Kidney epithelial cell (primary cell): ENCODE data around the gene DENND5B. TPM values are rescaled to one million over a fixed set of nuclear protein-coding genes. Genes with fewer than 3 reads are reported as not detected.
"Not testable (repeated sequence)": the region's sequence is repeated elsewhere in the genome, so short reads cannot be mapped to it uniquely, and the experiment has no call there.

Experiments used
- DNase-seq: peaks from one replicate; pipeline ENCODE4 v3.0.0-alpha.2; 2010; ENCODE audit warnings: low read depth
- H3K27me3 ChIP-seq: 2 replicates; pipeline ENCODE4 v1.6.0; 2011; ENCODE audit warnings: low read length; ENCODE audit not compliant: control insufficient read depth, insufficient read depth
- H3K36me3 ChIP-seq: 2 replicates; pipeline ENCODE4 v1.5.1; 2011; ENCODE audit warnings: low read length; ENCODE audit not compliant: control insufficient read depth, insufficient read depth
- H3K4me3 ChIP-seq: 2 replicates; pipeline ENCODE4 v1.5.1; 2011; ENCODE audit warnings: low read depth, mild to moderate bottlenecking, control low read depth, low read length
- CTCF ChIP-seq: IDR thresholded peaks from 2 replicates; pipeline ENCODE4 v1.5.1; 2011; ENCODE audit warnings: mild to moderate bottlenecking, moderate library complexity, low read length, control low read depth, inconsistent platforms; ENCODE audit not compliant: insufficient read depth, poor library complexity, severe bottlenecking
- total RNA-seq: library from RNA; depleted of rRNA; stranded (reverse); fragments of >200 nt; gene quantifications from 2 replicates; pipeline ENCODE4 v1.2.3, GENCODE V29; 2015

DENND5B gene
- total RNA-seq, 1 donor from 2014 or later, result 7.6 TPM

DNA sequence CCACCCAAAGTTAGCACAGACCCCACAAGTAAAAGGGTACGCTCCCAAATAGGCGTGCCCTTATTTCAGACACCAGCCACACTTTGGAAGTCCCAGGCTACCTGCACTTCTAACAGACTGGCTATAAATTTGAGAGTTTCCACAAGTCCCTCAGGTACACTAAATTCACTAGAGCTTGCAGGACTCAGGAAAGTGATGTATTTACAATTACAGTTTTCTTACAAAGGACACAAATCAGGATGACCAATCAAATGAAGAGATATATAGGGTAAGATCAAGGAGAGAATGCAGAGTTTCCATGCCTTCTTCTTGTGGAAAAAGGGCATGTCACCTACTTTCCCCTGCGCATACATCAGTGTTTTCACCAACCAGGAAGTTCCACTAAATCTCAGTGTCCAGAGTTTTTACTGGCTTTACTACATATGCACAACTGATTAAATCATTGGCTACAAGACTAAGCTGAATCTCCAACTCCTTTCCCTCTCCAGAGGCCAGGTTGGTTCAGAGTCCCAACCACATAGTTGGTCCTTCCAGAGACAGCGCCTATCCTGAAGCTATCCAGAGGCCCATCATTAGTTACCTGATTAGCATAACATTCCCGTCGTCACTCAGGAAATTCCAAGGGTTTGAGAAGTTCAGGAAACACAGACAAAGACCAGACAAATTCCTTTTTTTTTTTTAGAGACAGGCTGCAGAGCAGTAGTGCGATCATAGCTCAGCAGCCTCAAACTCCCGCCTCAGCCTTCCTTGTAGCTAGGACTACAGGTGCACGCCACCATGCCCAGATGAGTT lies 84.2 kb downstream of the DENND5B start:
- Histone ChIP-seq H3K27me3 (no peaks in the 10 kb centered on the region), H3K4me3 (no peak overlapping the region), H3K36me3 (no peaks in the 10 kb centered on the region)
- no peak for TF ChIP-seq CTCF
- DNase-seq, result no peak

DNA sequence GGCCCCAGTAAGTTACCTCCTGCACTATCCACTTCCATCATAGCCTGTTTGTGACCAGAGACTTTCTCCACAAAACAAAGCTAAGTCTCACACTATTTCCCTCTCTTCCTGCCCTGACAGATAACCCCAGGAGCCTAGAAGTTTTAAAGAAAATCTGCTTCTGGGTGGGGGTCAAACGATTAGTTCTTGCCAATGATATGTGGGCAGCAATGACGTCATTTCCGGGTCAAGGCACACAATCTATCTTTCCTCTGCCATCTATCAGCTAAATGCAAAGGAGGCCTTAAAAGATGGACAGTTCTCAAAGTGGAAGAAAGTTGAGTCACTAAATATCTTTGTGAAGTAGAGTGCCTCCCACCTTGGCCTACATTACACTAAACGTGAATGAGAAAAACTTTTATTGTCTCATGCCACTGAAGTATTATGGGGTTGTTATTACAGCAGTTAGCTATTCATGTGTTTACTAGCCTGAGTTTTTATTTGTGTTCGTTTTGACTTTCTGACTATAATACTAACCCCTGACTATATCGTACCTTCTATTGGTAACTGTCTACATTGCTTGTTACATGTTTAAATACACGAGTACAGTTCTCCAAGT lies 86.2 kb downstream of the DENND5B start:
- no peaks in the 10 kb centered on the region for H3K36me3 ChIP-seq
- H3K4me3 ChIP-seq, result no peak overlapping the region
- DNase-seq, result no peak
- no peak for TF ChIP-seq CTCF
- H3K27me3 ChIP-seq, result no peaks in the 10 kb centered on the region

- DNase-seq, H3K4me3 ChIP-seq, H3K27me3 ChIP-seq, H3K36me3 ChIP-seq: not testable (repeated sequence)
Observed at GRCh38 chr12:31501014-31501413, 89.9 kb downstream of the DENND5B start.

DNA sequence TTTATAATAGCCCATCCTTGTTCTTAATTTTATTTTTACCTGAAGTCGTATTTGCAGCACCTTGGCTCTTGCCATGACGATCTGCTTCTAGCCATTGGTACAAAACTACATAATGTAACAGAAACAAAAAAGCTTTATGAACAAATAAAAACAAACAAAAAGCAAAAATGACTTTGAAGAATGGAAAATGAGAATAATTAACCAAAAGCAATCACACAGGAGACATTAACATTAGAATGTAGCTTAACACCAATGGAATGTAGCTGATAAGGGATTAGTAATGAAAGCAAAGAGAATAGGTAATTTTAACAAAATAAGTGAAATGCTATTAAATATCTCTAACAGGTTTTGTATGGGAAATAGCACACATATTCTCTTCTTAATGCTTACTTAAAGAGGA lies 91.4 kb downstream of the DENND5B start:
- Histone ChIP-seq H3K36me3 (no peaks in the 10 kb centered on the region), H3K4me3 (no peak overlapping the region), H3K27me3 (no peaks in the 10 kb centered on the region)
- DNase-seq, result no peak
- no peak for TF ChIP-seq CTCF

- H3K36me3 ChIP-seq, result no peaks in the 10 kb centered on the region
- TF ChIP-seq CTCF, result no peak
- H3K4me3 ChIP-seq, result no peak overlapping the region
- H3K27me3 ChIP-seq, result no peaks in the 10 kb centered on the region
- DNase-seq, result no peak
Observed at GRCh38 chr12:31498424-31498823, 92.5 kb downstream of the DENND5B start.

- no peaks in the 10 kb centered on the region for H3K27me3 ChIP-seq
- no peaks in the 10 kb centered on the region for H3K36me3 ChIP-seq
- H3K4me3 ChIP-seq, result no peak overlapping the region
- no peak for DNase-seq
- TF ChIP-seq CTCF, result no peak
Observed at GRCh38 chr12:31496257-31496656, 94.7 kb downstream of the DENND5B start.
